Measurements from ENCODE around the gene SCIN.
"Not testable (repeated sequence)": the region's sequence is repeated elsewhere in the genome, so short reads cannot be mapped to it uniquely, and the experiment has no call there.

SCIN gene

GRCh38 chr7:12647364-12648219 lies 77.1 kb downstream of the SCIN start:
- no peak for DNase-seq (ENCODE audit: low read depth in 2 of 2)

DNA sequence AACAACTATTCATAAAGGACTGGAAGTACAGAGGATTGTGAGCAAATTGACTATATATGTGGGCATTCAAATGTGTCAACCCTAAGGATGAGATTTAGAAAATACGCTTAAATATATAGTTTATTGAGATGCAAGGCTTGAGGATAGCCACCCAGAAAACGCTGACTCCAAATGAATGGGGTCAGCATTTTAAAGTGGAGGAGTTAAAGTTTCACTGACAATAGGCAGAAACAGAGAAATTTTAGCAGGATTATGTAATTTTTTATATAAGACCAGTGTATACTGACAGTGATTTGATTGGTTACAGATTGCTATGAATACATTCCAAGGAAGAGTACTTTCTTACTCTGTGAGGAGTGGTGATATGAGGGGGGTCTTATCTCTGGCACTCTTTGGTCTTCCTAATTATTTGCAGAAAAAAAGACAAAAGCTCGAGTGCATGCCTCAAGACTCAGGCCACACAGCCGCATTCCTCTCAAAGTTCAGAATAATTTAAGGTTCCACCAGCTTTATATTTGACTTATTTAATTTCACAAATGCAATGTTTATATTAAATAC lies 78.3 kb downstream of the SCIN start:
- no peak for DNase-seq (ENCODE audit: low read depth in 2 of 2)

DNA sequence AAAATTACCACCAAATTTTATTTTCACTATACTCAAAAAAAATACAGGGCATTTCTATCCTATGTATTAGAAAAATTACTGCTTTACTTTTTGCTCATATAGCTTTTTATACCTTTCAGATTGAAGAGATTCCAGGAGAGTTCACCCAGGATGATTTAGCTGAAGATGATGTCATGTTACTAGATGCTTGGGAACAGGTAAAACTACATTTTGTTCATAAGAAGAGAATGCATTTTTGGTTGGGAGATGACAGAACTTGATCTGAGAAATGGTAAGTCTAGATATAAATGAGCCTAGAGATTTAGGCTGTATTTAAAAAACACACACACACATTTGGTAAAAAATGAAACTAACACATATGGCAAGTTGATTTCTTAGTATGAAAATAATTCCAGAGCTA lies 78.8 kb downstream of the SCIN start:
- DNase-seq (ENCODE audit: low read depth in 2 of 2), result no peak

DNA sequence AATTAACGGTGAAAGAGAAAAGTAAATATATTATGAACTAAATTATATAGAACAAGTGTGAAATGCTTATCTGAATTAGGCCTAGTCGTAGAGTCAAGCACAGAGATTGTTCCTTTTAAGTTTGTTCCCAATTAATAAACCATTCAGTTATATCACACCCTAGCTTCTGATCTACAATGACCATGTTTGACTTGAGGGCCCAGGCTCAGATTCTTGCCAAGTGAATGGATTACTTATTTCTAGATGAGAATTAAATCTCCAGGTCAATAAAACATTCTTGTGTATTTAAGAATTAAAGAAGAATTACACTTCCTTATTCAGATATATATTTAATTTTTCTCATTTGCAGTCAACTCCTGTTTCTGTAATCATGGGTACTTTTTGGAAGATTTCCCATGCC lies 79.6 kb downstream of the SCIN start:
- no peak for DNase-seq (ENCODE audit: low read depth in 2 of 2)

DNA sequence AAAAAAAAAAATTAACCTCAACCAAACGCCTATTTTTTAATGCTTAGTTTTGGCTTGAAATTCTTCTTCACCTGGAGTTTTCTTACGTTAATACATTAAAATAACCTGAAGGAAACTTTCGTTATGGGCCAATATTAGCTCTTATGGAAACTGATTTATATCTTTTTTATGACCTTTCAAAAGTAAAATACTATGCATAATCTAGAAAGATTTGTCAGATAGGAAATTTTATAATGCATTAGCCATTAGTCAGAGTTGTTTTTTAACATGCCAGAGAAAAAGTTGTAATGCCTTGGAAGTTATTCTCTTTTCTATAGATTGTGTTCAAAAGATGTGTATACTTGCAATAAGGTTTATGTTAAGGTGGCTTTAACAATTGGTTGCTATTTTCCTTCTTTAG lies 82.6 kb downstream of the SCIN start:
- DNase-seq (ENCODE audit: low read depth in 2 of 2), result no peak

DNA sequence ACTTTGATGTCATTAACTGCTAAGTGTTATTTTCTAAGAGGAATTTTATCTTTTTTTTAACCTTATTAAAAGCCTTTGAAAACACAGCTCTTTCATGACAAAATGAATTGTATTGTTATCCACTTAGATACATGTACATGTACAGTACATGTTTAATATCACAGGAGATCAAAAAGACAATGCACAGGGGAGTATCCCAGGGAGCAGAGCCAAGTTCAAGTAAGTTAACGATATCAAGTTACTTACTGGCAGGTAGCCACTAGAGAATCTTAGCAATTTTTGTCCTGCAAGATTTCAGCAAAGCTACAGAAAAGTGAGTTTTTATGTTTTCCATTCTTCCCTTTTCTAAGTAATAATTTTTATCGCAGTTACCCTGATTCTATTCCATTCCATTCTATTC lies 83.0 kb downstream of the SCIN start:
- DNase-seq (ENCODE audit: low read depth in 2 of 2), result no peak

DNA sequence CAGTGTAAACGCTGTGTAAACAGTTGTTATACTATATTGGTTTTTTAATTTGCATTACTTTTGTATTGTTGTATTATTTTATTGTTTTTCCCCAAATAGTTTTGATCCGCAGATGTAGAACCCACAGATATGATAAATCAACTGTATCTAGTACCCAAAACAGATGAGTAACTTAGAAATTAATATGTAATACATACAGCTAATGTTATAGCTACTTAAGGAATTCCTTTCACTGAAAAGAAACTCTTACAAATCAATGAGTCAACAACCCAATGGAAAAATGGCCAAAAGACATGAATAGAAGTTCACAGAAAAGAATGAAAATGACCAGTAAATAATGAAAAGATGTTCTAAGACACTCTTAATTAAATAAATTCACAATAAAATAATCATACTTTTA lies 84.6 kb downstream of the SCIN start:
- DNase-seq (ENCODE audit: low read depth in 2 of 2), result no peak

DNA sequence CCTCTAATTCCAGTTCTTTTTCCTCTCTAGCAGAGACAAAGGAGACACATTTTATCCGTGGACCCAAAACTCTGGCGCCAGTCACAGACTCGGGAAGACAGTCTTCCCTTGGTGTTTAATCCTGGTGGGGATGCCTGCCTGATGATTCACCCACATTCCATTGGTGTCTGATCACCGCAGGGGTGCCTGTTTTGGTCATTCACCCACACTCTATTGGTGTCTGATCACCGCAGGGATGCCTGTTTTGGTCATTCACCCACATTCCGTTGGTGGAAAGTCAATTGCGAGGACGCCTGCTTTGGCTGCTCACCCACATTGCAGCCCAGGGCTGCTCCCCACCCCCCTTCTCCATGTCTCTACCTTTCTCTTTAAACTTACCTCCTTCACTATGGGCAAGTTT lies 89.9 kb downstream of the SCIN start:
- DNase-seq (ENCODE audit: low read depth in 2 of 2), result not testable (repeated sequence)

GRCh38 chr7:12660986-12661385 lies 90.5 kb downstream of the SCIN start:
- DNase-seq (ENCODE audit: low read depth in 2 of 2), result not testable (repeated sequence)

- no peak for DNase-seq (ENCODE audit: low read depth in 2 of 2)
These were observed 91.1 kb downstream of the SCIN start for GRCh38 chr7:12661581-12661980.

DNA sequence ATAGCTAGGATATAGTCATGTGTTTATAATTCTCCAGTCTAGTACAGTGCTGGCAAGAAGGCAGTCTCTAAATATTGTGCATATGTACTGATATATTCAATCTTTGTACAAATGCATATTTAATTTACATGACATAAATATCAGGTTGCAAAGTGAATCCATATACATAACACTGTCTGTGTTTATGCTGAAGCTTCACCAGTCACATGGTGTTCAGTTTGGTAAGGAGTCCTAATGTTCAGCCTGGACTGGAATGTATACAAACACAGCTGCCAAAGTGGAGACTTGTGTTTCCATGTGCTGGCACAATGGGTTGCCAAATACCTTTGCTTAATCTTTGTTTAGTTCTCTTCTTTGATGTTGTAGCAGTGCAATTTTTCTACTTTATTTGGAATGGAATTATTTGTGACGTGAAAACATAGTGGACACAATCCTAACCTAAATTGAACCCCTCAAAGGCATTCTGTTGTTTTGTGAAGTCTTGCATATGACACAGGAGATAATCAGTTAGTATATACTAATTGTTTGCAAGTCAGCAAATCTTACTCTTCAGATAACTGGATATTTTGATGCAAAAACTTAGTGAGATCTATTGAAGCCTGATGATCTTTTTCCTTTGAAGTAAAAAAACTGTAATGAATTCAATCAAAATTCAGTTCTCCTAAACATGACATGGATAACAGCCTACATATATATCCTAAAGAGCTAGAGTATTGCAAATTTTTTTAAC lies 99.6 kb downstream of the SCIN start:
- no peak for DNase-seq (ENCODE audit: low read depth in 2 of 2)

GRCh38 chr7:12670743-12671520 lies 100.4 kb downstream of the SCIN start:
- DNase-seq (ENCODE audit: low read depth in 2 of 2), result no peak

DNA sequence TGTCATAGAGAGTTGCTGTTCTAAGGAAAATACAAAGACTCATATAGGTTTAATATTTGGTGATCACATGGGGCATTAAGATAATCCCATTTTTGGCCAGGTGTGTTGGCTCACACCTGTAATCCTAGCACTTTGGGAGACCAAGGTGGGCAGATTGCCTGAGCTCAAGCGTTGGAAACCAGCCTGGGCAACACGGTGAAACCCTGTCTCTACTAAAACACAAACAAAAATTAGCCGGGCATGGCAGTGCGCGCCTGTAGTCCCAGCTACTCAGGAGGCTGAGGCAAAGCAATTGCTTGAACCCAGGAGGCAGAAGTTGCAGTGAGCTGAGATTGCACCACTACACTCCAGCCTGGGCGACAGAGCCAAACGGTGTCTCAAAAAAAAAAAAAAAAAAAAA lies 102.9 kb downstream of the SCIN start:
- not testable (repeated sequence) for DNase-seq (ENCODE audit: low read depth in 2 of 2)

DNA sequence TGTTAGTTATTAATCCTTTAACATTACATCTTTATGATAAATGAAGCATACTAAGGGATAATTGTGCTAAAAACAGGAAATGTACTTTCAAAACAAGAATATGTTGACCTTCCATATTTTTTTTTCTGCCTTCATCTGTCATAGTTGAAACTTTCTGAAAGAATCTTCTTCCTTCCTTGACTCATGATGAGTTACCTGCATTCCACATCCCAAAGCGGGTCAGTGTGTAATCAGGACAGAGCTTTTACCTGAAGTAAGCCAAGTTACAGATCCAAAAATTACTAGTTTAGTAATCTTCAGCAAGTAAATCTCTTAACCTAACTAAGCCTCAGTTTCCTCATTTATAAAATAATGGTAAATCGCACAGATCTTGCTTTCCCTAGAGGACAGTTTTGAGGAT lies 103.5 kb downstream of the SCIN start:
- DNase-seq (ENCODE audit: low read depth in 2 of 2), result no peak

- no peak for DNase-seq (ENCODE audit: low read depth in 2 of 2)
These were observed 104.3 kb downstream of the SCIN start for GRCh38 chr7:12674861-12675260.

DNA sequence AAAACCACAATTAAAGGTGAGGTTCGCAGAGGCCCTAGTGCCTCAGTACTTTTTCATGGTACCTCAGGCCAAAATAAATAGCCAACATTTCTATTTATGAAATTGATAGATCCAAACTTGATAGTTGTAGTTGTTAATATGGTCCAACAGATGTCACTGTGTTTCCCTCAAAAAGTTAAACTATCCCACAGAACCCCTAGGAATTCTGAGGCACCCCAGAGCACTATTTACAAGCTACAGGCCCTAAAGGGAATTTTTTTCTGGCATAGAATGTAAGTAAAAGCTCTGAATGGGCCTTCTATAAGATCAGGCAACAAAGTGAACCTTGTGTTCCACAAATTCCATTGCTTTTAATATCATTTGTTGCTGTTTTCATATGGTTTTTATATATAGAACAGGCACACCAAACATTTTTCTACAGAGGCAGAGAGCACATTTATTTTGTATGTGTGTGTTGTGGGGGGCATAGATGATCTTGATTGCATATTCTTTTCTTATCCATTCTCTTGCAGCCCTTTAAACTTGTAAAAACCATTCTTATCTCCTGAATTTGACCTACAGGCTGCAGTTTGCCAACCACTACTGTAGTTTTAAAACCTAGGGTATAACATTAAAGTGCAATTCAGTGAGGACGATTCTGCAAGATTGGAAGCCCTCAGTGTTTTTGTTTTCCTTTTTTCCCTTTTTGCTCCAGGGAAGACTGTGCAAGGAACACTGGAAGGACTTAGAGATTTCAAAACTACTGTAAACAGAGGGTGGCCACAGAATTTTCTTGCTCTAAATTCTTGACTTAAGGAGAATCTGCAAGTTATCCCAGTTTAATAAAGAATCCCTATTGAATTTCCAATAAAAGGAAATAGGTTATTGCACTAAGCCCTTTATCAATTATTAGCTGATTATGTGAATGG lies 113.4 kb downstream of the SCIN start:
- no peak for DNase-seq (ENCODE audit: low read depth in 2 of 2)

DNA sequence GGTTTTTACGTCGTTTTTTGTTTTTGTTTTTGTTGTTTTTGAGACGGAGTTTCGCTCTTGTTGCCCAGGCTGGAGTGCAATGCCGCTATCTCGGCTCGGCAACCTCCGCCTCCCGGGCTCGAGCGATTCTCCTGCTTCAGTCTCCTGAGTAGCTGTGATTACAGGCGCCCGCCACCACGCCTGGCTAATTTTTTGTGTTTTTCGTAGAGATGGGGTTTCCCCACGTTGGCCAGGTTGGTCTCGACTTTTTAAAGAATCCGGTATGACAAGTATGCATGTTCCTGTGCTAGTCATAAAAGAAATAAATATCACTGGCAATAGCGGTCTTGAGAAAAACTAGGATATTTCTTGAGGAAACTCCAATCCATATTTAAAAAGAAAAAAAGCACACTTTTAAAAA lies 114.2 kb downstream of the SCIN start:
- DNase-seq (ENCODE audit: low read depth in 2 of 2), result no peak

- DNase-seq (ENCODE audit: low read depth in 2 of 2), result no peak
These were observed 115.0 kb downstream of the SCIN start for GRCh38 chr7:12685550-12685949.

GRCh38 chr7:12686234-12686890 lies 115.8 kb downstream of the SCIN start:
- peak; percentile 83 to 92 for DNase-seq (ENCODE audit: low read depth in 2 of 2)

DNA sequence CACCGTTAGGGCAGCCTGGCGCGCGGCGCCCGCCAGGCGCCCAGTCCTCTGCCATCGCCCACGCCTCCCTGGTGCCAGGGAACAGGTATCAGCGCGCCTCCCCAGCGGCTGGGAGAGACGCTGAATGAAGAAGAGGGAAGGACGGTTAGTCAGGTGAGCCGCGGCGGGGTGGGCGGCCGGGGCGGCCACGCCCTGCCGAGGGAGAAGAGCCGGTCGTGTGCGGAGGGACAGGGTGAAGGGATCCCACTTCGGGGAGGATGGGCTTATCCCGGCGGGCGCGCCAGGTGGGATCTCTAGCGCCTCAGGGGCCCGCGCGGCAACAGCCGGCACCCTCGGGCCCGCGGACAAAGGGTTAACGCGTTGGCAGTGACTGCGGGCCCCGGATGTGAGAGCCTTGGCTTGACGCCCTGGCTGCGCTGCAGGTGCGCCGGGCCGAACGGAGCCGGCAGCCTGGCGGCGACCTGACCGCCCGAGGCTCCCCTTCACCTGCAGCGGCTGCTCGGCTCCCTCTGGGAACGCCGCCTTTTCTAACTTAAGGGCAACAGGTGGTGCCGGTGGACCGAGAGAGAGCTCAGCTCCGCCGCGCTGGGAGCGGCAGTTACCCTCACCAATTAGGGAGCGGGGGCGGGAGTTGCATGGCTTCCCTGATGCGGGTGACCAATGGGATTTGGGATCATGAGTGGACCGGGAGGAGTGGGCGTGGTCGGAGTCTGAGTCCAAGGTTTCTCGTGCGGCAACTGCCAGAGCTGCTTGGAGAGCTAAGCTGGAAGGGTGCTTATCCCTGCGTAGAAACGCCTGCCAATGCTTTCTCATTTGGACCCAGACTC lies 116.6 kb downstream of the SCIN start, which contains the start of gene ARL4A:
TSS of gene ARL4A (plus strand) at position 743 of the 827 bp plus-strand sequence. CDS start 622 bp downstream, outside the sequence.
- DNase-seq (ENCODE audit: low read depth in 2 of 2), result peak; percentile 72 to 73

Measured in stimulated activated CD8-positive, alpha-beta memory T cell treated with anti-CD3 and anti-CD28 coated beads, Interleukin-15, amount 100 ng/mL, for 4 hours (primary cell).